GM19099 (cell line): ENCODE measurements around the gene GOLGA6C.

Experiments used
- POLR2A ChIP-seq: IDR thresholded peaks from 3 replicates; pipeline ENCODE4 v1.6.1; 2011; ENCODE audit warnings: low read depth; ENCODE audit not compliant: insufficient read length; ENCODE audit errors: extremely low read depth

The GOLGA6C gene

GRCh38 chr15:75227663-75228280 is 30.4 kb upstream of the GOLGA6C start:
- TF ChIP-seq POLR2A = no peak

DNA sequence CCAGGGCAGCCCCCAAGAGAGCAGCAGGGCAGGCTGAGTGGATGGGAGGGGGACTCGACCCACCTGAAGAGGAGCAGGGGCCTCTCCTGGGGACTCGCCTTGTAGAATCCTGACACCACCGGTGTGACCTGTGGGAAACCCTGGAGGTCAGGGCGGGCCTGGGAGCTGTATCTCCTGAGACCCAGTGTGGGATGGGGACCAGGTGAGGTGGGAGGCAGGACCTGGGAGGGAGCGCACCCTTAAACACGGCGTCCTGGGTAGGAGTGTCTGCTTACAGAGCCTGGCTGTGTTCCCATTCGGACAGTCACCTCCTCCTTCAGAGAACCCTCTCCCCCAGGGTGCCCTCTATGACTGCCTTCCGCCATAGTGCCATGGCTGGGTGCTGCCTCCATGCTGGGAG is 29.3 kb upstream of the GOLGA6C start:
- no peak for TF ChIP-seq POLR2A

DNA sequence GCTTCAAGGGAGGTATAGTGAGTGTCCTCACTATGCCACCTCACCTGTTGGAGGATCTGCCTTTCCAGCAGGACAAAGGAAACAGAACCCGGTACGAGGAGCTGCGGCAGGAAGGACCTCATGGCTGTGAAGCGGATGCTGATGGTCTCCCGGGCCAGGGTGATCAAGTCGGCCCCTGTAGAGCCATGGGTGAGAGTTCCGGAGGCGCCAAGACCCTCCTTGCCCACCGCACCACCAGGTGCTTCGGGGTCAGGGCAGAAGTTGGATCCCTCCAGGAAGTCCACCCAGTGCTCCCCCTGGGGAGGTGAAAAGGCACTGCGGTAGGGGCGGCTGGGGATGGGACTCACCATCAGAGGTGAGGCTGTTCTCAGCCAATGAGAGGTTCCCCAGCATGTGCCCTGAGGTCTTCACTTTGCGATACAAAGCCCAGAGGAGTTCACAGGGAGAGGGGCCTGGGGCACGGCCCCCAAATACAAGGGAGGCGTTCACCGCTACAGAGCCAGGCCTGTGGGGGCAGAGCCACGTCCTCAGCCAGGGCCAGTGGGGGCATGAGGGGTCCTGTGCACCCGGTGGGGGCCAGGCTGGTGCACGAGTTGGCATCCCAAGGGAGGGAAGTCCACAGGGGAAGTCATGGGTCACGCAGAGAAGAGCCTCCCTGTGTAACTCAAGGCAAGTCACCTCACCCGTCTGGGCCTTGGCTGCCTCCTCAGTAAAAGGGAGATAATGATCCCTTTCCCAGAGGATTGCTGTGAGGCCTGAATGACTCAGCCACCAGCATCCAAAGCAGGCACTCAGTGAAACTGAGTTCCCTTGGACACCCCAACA is 28.7 kb upstream of the GOLGA6C start:
- no peak for TF ChIP-seq POLR2A

DNA sequence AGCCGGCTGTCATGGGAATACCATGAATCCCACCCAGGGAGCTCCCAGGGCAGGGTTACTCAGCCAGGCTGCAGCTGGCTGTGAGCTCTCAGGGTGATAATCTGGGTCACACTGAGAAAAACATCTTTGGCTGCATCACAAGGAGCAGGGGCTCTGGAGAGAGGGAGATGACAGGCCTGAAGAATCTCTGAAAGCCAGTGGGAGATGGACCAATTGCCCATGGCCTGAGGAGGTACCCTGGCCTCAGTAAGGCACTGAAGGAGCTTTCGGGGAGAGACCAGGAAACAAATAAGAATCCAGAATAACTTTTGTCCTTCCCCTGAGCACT is 28.2 kb upstream of the GOLGA6C start:
- no peak for TF ChIP-seq POLR2A

GRCh38 chr15:75230551-75231371 is 27.4 kb upstream of the GOLGA6C start:
- no peak for TF ChIP-seq POLR2A

DNA sequence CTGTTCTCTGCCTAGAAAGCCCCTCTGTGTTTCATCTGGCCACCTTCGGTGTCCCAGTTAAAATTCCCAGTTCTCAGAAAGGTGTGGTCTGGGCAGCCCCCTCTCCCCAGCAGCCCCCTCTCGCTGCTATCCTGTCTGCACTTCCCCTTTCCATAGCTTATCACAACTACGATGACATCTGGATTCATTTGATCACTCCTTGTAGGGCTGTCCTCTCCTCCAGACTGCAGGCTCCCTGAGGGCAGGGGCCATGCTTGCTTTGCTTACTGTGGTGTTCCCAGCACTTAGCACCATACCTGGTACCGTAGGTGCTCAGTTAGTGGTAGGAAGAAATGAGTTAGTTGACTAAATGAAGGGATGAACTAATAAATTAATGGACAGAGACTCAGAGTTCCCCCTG is 26.3 kb upstream of the GOLGA6C start:
- TF ChIP-seq POLR2A = no peak

DNA sequence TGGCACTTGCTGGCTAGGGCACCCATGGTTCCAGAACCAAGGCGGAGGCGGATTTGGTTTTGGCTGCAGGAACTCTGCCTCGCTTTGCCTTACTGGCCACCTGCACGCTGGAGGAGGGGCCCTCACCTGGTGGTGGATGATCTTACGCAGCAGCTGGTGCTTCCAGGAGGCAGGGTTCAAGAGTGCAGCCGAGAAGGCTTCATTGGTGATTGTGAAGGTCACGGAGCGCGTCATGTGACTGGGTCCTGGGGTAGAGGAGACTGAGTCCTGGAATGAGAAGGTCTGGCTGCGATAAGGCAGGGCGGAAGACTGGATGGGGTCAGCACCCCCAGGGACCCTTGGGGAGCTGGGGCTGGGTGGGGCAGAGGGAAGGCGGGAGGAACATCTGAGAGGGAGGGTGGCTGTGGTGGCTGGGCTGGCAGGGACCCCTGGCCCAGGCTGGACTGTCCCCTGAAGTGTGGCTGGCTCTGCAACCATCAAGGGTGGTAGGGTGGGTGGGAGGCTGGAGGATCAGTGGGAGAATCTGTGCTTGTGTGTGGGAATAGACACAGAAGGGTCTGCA is 25.8 kb upstream of the GOLGA6C start:
- TF ChIP-seq POLR2A = no peak

DNA sequence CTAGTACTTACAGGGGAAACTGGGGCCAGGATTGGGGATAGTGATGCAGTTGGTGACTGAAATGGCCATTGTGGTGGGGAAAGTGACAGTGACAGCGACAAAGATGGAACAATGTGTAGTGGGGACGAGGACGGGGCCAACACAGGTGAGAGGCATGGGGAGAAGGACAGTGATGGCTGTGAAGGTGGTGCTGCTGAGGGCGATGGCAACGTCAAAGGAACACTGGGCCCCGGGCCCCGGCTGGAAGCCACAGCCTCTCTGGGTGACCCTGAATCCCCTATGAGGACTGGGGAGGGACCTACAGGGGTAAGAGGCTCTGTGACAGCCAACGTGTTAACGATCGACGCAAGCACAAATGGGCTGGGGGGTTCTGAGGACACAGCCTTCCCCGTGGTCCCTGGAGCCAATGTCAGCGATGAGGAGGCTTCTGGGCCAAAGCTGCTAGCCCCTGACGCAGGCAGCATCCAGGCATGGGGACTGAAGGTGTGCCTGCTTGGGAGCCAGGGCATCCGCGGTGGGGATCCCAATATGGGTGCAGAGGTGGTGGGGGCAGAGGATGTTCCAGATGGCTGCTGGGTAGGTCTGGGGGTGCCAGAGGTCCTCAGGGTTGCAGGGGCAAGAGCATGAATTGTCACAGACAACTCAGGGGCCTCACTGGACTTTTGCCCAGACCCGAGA is 25.2 kb upstream of the GOLGA6C start:
- no peak for TF ChIP-seq POLR2A

DNA sequence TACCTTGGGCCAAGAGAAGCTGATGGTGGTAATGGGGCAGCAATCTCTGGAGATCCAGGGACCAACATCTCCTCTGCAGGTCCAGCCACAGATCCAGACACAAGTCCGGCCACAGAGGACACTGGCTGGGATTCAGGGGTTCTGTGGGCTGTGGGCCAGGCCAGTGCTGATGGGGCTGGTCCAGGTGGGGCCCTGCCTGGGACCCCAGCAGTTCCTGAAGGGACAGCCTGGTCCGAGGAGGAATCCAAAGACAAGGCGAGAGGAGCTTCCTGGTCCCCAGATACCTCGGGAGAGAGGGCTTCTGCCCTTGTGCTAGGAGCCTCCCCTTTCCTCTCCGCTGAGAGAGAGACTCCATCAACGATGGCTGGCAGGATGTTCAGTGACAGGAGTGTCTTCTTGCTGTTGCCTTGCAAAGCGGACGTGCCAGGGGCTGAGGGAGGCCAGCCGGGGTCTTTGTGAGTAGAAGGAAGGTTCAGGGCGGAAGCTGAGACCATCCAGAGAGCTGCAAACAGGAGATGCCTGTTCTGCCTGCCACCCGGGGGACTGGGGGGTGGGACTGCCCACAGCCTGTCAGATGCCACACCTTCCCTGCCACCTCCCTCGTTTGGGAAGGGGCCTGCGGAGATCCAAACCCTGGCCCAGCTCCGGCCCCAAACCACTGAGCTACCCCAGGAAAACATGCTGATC is 24.5 kb upstream of the GOLGA6C start:
- TF ChIP-seq POLR2A = no peak

- TF ChIP-seq POLR2A = no peak
Observed at GRCh38 chr15:75234191-75234810, 23.8 kb upstream of the GOLGA6C start.

DNA sequence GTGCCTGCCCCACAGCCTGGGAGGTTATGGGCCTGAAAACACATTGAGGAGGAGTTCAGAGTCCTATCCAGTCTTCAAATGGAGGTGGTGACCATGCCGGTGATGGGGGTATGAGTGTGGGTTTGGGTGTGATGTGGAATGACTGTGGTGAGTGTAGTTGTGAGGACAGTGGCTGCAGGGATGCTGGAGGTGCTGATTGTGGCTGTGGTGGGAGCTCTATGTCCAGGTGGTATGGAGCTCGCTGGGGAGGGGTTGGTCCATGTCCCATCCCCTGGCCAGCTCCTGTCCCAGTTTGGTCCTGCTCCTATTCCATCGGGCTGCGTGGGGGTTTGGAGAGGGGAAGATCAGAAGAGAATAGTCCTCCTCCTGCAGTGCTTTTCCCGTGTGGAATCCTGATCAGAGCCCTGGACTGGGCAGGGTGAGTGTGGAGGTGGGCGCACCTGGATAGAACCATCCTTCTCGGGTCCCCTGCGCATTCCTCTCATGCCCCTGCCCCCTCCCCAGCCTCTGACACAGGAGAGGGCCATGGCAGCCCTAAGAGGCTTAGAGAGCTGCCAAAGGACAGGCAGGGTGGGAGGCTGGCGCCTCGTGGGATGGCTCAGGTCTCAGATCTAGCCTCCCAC is 23.0 kb upstream of the GOLGA6C start:
- TF ChIP-seq POLR2A = no peak

GRCh38 chr15:75235760-75236729 is 22.1 kb upstream of the GOLGA6C start:
- TF ChIP-seq POLR2A = no peak
